HG03439 (cell line): Measurements from ENCODE around the gene DEFB108B.
"Not testable (repeated sequence)": the region's sequence is repeated elsewhere in the genome, so short reads cannot be mapped to it uniquely, and the experiment has no call there.

Source experiments
- ATAC-seq: cut with Tn5 transposase; IDR thresholded peaks from one replicate; pipeline ENCODE4 v1.9.1; 2021; ENCODE audit warnings: mild to moderate bottlenecking, moderate library complexity; ENCODE audit not compliant: unreplicated experiment

DEFB108B gene

DNA sequence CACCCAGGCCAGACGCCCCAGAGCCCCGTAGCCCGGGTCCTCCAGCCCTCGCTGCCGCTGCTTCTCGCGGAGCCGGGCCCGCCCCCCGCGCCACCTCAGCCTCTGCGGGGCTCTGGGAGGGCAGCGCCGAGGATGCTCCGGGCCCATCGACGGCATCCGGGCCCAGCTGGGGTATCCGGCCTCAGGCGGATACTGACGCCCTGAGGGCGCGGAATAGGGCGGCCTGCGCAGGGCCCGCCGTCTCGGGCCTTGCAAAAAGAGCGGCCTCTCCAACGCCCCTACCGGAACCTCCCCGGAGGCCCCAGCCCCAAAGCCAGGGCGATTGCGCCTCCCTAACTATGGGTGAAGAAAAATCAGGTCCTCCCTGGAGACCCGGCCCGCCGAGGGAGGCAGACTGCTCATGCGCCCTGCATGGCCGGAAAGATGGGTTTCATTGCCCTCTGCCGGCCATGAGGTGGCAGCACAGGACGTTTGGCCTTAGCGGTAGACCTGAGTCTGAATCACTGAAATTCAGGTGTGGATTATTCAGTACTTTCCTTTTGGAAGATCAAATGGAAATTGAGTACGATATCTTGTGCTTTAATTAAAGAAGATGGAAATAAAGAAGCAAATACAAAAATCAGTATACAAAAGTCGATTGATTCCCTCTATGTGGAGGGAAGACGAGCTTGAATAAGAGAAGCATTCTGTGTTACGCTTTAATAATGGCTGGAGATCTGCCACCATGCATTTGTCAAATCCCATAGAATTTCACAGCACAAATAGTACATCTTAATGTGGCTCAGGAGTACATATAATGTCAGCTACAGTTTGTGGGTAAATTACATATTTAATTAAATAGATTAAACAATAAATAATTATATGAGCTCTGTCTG, 19.3 kb upstream of the DEFB108B start:
- not testable (repeated sequence) for ATAC-seq

DNA sequence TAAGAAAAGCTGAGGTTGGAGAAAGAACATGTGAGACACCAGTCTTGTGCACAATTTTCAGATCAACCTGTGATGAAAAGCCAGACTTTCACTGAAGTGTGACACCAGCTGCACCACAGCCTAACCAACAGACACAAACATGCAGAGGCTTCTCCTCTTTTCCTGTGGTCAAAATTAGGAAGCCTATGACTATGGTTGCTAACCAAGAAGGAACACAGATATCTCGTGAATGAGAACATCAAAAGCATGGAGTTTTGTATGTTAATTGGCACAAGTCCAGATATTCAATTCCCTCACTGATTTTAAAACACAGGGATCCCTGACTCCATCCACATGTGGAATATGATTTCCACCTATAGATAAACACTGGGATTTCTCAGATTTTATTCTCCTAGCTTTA, 11.5 kb upstream of the DEFB108B start:
- ATAC-seq, result not testable (repeated sequence)

DNA sequence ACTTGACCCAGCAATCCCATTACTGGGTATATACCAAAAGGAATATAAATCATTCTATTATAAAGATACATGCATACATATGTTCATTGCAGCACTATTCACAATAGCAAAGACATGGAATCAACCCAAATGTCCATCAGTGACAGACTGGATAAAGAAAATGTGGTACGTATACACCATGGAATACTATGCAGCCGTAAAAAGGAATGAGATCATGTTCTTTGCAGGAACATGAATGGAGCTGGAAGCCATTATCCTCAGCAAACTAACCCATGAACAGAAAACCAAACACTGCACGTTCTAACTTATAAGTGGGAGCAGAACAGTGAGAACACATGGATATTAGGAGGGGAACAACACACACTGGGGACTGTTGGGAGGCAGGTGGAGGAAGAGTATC, 3.8 kb upstream of the DEFB108B start:
- ATAC-seq, result not testable (repeated sequence)

DNA sequence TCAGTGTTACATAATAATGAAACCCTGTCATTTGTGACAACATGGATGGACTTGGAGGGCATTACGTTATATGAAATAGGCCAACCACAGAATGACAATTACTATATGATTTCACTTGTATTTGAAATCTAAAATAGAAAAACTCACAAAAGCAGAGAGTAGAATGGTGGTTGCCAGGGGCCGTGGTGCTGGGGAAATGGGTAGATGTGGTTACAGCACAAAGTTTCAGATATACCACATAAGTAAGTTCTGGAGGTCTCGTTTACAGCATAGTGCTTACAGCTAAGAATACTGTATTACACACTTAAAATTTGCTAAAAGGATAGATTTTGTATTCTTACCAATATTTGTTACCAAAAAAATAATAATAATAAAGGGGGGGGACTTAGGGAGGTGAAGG, 3.3 kb upstream of the DEFB108B start:
- ATAC-seq, result not testable (repeated sequence)

DNA sequence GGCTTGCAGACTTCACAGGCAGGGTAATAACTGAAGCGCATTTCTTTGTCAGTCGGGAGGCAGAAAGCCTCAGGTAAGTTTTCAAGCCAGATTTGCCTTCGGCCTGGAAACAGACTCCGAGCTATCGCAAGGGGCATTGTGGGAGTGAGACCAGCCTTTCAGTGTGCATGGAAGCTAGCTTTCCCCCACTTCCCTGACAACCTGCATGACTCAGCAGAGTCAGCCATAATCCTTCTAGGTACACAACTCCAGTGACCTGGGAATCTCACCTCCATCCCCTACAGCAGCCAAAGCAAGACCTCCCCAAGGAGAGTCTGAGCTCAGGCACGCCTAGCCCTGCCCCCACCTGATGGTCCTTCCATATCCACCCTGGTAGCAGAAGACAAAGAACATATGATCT, 9.7 kb downstream of the DEFB108B start:
- ATAC-seq, result not testable (repeated sequence)

DNA sequence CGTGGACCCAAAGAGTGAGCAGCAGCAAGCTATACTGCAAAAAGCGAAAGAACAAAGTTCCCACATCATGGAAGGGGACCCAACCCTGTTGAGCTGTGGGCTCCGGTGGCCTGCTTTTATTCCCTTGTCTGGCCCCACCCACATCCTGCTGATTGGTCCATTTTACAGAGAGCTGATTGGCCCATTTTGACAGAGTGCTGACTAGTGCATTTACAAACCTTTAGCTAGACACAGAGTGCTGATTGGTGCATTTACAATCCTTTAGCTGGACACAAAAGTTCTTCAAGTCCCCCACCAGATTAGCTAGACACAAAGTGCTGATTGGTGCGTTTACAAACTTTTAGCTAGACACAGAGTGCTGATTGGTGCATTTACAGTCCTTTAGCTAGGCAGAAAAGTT, 10.4 kb downstream of the DEFB108B start:
- ATAC-seq, result not testable (repeated sequence)

DNA sequence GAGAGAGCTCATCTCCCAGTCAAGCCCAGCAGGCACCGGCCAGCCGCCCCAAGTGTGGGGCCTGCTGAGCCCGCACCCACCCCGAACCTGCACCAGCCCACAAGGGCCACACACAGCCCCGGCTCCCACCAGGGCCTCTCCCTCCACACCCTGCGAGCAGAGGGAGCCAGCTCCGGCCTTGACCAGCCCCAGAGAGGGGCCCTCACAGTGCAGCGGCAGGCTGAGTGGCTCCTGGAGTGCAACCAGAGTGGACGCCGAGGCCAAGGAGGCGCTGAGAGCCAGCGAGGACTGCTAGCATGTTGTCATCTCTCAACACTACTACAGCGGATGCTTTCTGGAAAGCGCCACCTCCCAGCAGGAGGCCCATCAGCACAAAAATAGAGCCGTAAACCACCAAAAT, 10.9 kb downstream of the DEFB108B start:
- ATAC-seq, result no peak

DNA sequence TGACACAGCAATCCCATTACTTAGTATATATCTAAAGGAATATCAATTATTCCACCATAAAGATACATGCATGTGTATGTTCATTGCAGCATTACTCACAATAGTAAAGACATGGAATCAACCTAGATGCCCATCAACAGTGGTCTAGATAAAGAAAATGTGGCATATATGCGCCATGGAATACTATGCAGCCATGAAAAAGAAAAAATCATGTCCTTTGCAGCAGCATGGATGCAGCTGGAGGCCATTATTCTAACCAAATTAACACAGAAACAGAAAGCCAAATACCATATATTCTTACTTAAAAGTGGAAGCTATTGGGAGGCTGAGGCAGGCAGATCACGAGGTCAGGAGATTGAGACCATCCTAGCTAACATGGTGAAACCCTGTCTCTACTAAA, 20.9 kb downstream of the DEFB108B start:
- not testable (repeated sequence) for ATAC-seq

DNA sequence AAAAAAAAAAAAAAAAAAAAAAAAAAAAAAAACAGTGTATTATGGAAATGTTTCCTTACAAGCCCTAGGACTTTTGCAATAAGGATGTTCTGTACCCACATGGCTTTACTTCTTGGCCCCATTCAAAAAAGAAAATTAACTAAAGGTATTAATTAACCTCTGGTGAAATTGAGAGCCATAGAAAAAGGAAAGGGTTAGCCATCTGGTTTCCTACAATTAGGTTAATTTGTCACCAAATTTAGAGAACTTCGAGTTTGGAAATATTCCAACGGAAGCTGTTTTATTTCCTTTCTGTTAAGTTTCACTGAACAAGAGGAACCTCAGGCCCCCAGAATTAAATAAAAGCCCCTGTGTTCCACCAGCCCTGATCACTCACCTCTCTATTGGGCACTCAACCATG, 22.9 kb downstream of the DEFB108B start:
- not testable (repeated sequence) for ATAC-seq

DNA sequence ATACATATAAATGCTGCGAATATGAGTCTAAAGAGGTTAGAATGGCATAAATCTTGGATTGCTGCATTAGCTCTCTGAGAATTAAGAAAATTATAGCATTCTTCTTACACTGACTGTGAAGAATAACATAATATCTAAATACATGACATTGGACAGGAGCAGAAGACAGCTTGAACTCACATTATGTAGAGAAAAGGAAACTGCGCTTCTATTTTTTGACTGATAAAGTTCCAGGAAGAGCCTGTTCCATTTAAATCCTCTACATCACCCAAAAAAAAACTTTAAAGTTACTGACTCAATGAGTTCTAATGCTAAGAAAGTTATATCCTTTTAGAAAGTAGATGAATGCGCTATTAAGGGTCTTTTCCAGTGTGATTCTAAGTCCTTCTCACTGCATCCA, 27.8 kb downstream of the DEFB108B start:
- not testable (repeated sequence) for ATAC-seq

DNA sequence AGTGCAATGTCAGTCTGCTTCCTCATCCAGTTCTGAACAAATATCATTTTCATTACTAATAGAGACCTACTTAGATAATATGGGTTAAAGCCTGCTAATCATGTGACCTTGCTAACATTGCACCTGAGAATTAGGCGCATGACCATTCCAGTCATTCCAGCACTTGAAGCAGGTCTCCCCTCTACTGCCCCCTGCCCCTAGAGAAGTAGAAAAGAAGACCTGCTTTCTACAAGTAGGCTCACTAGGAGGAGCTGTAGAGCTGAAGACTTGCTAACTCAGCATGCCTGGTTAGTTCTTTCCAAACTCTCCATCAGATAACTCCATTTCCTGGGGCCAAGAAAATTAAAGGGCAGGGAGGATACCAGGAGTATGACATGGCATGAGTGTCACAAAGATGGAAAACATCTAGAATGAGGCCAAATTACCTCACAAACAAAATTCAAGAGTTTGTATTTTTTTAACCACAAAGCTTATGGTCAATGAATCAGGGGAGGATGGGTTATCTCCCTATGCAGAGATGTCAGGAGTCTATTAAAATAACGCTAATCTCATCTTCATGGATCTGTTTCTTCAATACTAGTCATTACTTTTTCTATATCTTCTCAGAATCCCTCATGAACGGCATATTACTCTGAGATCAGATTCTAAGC, 31.1 kb downstream of the DEFB108B start:
- ATAC-seq, result not testable (repeated sequence)

DNA sequence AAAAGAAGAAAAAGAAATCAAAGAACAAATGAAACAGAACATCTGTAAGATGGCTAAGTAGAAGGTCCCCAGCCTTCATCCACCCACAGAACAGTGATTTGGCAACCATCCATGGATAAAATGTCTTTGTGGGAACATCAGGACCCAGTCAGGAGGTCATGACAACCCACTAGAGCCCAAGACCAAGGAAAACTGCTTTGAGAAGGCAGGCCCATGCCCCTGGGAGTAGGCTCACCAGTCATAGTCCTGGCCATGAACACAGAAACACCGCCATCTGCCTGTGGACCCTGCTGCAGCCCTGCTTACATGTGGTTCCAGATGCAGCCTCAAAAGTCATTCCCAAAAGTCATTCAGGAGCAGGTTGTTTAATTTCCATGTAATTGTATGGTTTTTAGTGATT, 34.2 kb downstream of the DEFB108B start:
- ATAC-seq, result not testable (repeated sequence)

DNA sequence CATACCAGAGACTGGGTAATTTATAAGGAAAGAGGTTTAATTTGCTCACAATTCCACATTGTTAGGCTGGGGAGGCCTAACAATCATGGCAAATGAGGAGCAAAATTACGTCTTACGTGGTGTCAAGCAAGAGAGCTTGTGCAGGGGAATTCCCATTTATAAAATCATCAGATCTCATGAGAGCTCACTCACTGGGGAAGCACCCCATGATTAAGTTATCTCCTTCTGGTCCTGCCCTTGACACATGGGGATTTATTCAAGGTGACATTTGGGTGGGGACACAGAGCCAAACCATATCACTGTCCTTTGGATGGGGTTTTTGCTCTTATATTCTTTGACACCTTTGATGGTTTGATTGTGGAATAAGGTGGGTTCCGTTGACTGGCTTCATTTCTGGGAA, 36.9 kb downstream of the DEFB108B start:
- ATAC-seq, result not testable (repeated sequence)

DNA sequence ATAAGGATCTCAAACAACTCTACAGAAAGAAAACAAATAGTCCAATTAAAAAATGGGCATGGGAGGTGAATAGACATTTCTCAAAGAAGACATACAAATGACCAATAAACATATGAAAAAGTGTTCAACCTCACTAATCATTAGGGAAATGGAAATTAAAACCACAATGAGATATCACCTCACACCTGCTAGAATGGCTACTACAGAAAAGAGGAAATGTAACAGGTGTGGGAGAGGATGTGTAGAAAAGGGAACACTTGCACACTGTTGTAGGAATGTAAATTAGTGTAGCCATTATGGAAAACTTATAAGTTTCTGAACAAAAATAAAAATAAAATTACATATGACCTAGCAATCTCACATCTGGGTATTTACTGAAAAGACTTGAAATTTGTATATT, 37.7 kb downstream of the DEFB108B start:
- not testable (repeated sequence) for ATAC-seq

DNA sequence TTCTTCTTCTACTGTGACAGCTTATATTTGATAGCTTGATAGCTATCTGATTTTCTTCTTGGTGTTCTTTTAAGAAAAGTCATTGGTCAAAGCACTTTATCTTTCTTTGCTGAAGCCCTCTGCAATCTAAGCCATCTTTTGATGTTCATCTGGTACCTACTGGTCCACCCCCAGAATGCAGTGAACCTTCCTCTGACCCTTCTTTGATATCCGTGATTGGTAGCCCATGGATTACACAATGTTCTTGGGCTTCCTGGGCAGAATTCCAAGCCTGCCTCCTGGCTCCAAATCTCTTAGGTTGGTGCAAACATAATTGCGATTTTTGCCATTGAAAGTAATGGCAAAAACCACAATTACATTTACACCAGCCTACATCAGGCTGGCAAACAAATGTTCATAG, 43.3 kb downstream of the DEFB108B start:
- not testable (repeated sequence) for ATAC-seq

DNA sequence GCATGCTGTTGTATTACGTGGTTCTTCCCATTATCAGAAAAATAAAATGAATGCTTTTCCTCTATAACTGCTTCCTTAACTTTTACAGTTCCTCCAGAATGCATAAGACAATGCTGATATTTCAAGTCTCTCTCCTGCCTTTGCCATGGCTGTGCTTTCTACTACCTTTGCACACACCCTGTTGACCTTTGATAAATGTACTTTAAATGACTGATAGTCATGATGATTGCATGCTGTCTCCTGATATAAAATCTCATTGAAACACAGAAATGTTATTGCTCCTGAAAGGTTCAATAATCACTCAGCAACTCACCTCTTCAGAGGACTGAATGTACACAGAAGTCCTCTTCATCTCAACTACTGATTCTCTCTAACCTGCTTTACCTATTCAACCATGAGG, 45.1 kb downstream of the DEFB108B start, which contains the start of gene DEFB131B:
TSS of gene DEFB131B (plus strand) at position 395 of the 400 bp plus-strand sequence. CDS start at position 395, 0 bp downstream.
- not testable (repeated sequence) for ATAC-seq

DNA sequence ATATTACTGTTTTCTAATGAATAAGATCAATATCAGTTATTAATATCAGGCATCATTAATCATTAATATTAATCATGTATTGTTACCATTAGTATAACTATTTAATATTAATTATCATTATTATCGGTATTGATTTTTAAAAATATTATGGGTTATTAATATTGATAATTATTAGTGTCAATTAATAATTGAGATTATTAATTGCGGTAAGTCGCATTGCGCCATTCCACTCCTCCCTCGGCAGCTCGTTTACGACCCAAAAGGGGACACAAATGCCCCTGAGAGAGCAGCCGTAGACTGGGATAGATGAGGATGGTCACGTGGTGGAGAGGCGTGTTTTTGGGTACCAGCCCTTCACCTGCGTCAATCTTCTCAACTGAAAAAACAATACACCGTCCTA, 52.8 kb downstream of the DEFB108B start:
- ATAC-seq, result not testable (repeated sequence)
